HG02678 (cell line): ENCODE measurements around the gene HNRNPA0.
"Not testable (repeated sequence)": the region's sequence is repeated elsewhere in the genome, so short reads cannot be mapped to it uniquely, and the experiment has no call there.

Experiments
- ATAC-seq: cut with Tn5 transposase; IDR thresholded peaks from one replicate; pipeline ENCODE4 v1.9.1; 2021; ENCODE audit warnings: mild to moderate bottlenecking, moderate library complexity; ENCODE audit not compliant: unreplicated experiment

Gene HNRNPA0

GRCh38 chr5:137754188-137754960 is at the start of gene HNRNPA0:
TSS of gene HNRNPA0 (minus strand) at chr5:137754363. CDS start at chr5:137754066, 297 bp downstream.
- peak; percentile 80 for ATAC-seq

GRCh38 chr5:137802282-137803210 is 48.4 kb upstream of the HNRNPA0 start:
- ATAC-seq: no peak

- no peak for ATAC-seq
Observed at GRCh38 chr5:137800700-137801411, 46.7 kb upstream of the HNRNPA0 start.

GRCh38 chr5:137796279-137796678 is 42.1 kb upstream of the HNRNPA0 start:
- no peak for ATAC-seq

- no peak for ATAC-seq
Observed at GRCh38 chr5:137794863-137795262, 40.7 kb upstream of the HNRNPA0 start.

- no peak for ATAC-seq
Observed at GRCh38 chr5:137792303-137792702, 38.1 kb upstream of the HNRNPA0 start.

- ATAC-seq: no peak
Observed at GRCh38 chr5:137791799-137792198, 37.6 kb upstream of the HNRNPA0 start.

- no peak for ATAC-seq
Observed at GRCh38 chr5:137791387-137791786, 37.2 kb upstream of the HNRNPA0 start.

- not testable (repeated sequence) for ATAC-seq
Observed at GRCh38 chr5:137788560-137788959, 34.4 kb upstream of the HNRNPA0 start.

- no peak for ATAC-seq
Observed at GRCh38 chr5:137782984-137783536, 28.9 kb upstream of the HNRNPA0 start.

- no peak for ATAC-seq
Observed at GRCh38 chr5:137782055-137782454, 27.9 kb upstream of the HNRNPA0 start.

- ATAC-seq: no peak
Observed at GRCh38 chr5:137778772-137779564, 24.8 kb upstream of the HNRNPA0 start.

GRCh38 chr5:137767937-137768336 is 13.8 kb upstream of the HNRNPA0 start:
- not testable (repeated sequence) for ATAC-seq

- ATAC-seq: no peak
Observed at GRCh38 chr5:137761566-137761965, 7.4 kb upstream of the HNRNPA0 start.

GRCh38 chr5:137760719-137761516 is 6.8 kb upstream of the HNRNPA0 start:
- no peak for ATAC-seq

GRCh38 chr5:137760294-137760693 is 6.1 kb upstream of the HNRNPA0 start:
- no peak for ATAC-seq

GRCh38 chr5:137758715-137759306 is 4.6 kb upstream of the HNRNPA0 start:
- peak; percentile 28 for ATAC-seq

- no peak for ATAC-seq
Observed at GRCh38 chr5:137758121-137758520, 4.0 kb upstream of the HNRNPA0 start.

GRCh38 chr5:137757634-137758033 is 3.5 kb upstream of the HNRNPA0 start:
- ATAC-seq: no peak
